Measurements from ENCODE around the gene TXNRD1. TPM values are rescaled to one million over a fixed set of nuclear protein-coding genes. Genes with fewer than 3 reads are reported as not detected.

The TXNRD1 gene
- total RNA-seq, 1 experiment from 2014 or later, result 396 TPM

Other genes starting within 250 kb of the TXNRD1 start
- 14.3 and 17.4 TPM in 2 replicates for gene TDG, start 249.9 kb upstream of the TXNRD1 start, total RNA-seq (2014; rRNA removed; shearing (Covaris generic))
- gene GLT8D2, start 165.6 kb upstream of the TXNRD1 start, total RNA-seq (2014; rRNA removed; shearing (Covaris generic)), result 3.1 and 4.7 TPM in 2 replicates
- gene HCFC2, start 151.2 kb upstream of the TXNRD1 start, total RNA-seq (2014; rRNA removed; shearing (Covaris generic)), result 7.2 and 9.4 TPM in 2 replicates
- gene NFYB, start 77.6 kb upstream of the TXNRD1 start, total RNA-seq (2014; rRNA removed; shearing (Covaris generic)), result 12.2 and 17.2 TPM in 2 replicates
- 1.4 and 2.1 TPM in 2 replicates for gene EID3, start 88.0 kb downstream of the TXNRD1 start, total RNA-seq (2014; rRNA removed; shearing (Covaris generic))
- 38.0 and 54.3 TPM in 2 replicates for gene CHST11, start 241.2 kb downstream of the TXNRD1 start, total RNA-seq (2014; rRNA removed; shearing (Covaris generic))